ENCODE results near the gene GATA2.

The GATA2 gene

DNA sequence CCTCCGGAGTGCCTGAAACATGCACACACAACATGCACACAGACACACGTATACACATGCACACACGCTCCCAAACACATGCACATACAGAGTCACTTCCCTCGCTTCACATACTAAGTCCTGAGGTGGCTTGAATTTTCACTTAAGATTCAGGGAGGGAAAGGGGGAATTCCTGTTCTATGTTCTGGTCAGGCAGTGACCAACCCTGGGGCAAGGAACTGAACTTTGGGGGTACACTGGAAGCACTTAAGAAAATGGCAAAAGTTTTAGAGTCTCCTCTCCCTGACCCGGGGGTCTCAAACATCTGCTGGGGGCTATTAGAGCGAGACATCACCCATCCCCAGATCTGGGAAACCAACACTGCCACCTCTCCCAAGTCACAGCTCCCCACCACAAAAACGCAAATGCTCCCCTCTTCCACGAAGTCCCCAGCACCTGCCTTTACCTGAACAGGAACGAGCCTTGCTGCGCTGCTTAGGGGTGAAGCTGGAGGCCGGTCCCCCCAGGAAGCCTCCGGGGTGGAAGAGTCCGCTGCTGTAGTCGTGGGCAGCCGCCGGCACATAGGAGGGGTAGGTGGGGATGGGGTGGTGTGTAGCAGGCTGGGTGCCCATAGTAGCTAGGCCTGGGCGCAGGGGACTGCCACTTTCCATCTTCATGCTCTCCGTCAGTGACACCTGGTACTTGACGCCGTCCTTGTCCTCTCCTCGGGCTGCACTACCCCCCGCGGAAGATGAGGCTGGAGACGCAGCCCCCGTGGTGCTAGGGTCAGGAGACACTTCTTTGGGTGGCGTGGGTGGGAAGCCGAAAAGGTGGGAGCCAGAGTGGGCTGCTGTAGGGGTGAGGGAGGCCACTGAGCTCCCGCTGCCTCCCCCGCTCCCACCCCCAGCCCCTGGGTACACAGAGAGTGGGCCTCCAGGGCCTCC is 7.5 kb downstream of the GATA2 start:
- Histone ChIP-seq H3K4me2 (ENCODE audit: low read depth, low read length, poor library complexity, severe bottlenecking) (peak overlapping the region; percentile 94), H3K9ac (ENCODE audit: low read depth, low read length, poor library complexity, severe bottlenecking) (peak overlapping the region; percentile 98), H3K79me2 (ENCODE audit: insufficient read depth, low read length) (peaks cover 64% of the 10 kb centered on the region), H3K27me3 (ENCODE audit: insufficient read depth, low read length, poor library complexity, severe bottlenecking) (no peaks in the 10 kb centered on the region), H3K9me3 (ENCODE audit: insufficient read depth, low read depth, low read length) (no peaks in the 10 kb centered on the region), H3F3A (ENCODE audit: low read depth) (peaks cover 15% of the 10 kb centered on the region), H3K4me1 (ENCODE audit: insufficient read depth, low read length, poor library complexity, severe bottlenecking) (peaks cover 51% of the 10 kb centered on the region), H3K4me3 (ENCODE audit: low read length, poor library complexity, severe bottlenecking) (peak overlapping the region; percentile 85), H3K9me2 (replicated peaks; ENCODE audit: low read depth, low read length) (no peaks in the 10 kb centered on the region), H4K20me1 (ENCODE audit: insufficient read depth, low read length, poor library complexity, severe bottlenecking) (no peaks in the 10 kb centered on the region), H3K36me3 (ENCODE audit: insufficient read depth, low read length) (peaks cover 5% of the 10 kb centered on the region; the same call in 1 of the 2 replicates), H2AFZ (ENCODE audit: low read length) (no peak overlapping the region)
- TF ChIP-seq CTCF (conservative IDR thresholded peaks at IDR 0.05; ENCODE audit: low read length), result no peak
- no peak for TF ChIP-seq EZH2phosphoT487 (IDR thresholded peaks at IDR 0.05; ENCODE audit: borderline replicate concordance)

DNA sequence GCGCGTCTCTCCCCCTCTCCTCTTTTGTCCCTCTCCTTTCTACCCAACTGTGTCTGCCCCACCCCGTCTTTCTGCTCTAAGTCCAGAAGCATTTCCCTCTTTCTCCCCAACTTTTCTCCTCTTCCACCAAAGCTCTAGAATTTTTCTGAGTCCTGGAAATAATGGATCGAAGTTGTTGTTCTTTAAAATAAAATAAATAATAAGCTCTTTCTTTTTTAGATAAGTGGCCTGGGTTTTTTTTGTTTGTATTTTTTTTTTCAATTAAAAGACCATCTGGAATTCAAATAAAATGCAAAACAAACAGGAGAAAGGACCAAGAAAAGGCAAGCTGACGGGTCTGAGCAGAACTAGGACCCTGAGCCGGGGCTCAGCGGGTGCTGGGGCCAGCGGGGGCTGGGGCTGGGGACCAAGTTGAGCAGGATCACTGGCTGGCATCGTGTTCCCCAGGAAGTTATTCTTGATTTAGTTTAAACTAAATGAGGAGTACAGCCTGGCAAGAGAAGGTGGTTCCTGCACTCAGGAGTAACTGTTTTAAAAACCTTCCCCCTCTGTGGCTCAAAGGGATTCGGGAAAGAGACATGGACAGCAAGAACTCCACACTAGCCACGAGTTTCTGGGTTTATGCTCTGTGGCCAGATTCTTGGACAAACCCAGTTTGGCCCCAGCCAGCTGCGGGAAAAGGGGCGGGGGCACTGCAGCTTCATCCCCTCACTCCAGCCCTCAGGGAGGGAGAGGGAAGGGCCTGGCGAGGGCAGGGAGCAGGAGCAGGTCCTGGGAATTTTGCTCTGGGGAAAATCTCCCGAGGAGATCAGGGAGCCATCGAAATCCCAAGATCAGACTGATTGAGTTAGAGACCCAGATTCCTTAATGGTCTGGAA is 8.4 kb downstream of the GATA2 start:
- Histone ChIP-seq H3K9me2 (replicated peaks; ENCODE audit: low read depth, low read length) (no peaks in the 10 kb centered on the region), H3F3A (ENCODE audit: low read depth) (peaks cover 15% of the 10 kb centered on the region), H2AFZ (ENCODE audit: low read length) (peak overlapping the region; percentile 3; the same call in 1 of the 2 replicates), H3K4me2 (ENCODE audit: low read depth, low read length, poor library complexity, severe bottlenecking) (peak overlapping the region; percentile 94), H3K9ac (ENCODE audit: low read depth, low read length, poor library complexity, severe bottlenecking) (peak overlapping the region; percentile 98), H3K27me3 (ENCODE audit: insufficient read depth, low read length, poor library complexity, severe bottlenecking) (no peaks in the 10 kb centered on the region), H3K9me3 (ENCODE audit: insufficient read depth, low read depth, low read length) (no peaks in the 10 kb centered on the region), H3K4me1 (ENCODE audit: insufficient read depth, low read length, poor library complexity, severe bottlenecking) (peaks cover 51% of the 10 kb centered on the region), H3K36me3 (ENCODE audit: insufficient read depth, low read length) (peaks cover 8% of the 10 kb centered on the region; the same call in 1 of the 2 replicates), H4K20me1 (ENCODE audit: insufficient read depth, low read length, poor library complexity, severe bottlenecking) (no peaks in the 10 kb centered on the region), H3K4me3 (ENCODE audit: low read length, poor library complexity, severe bottlenecking) (peak overlapping the region; percentile 85), H3K79me2 (ENCODE audit: insufficient read depth, low read length) (peaks cover 72% of the 10 kb centered on the region)
- TF ChIP-seq CTCF (conservative IDR thresholded peaks at IDR 0.05; ENCODE audit: low read length) (no peak), EZH2phosphoT487 (IDR thresholded peaks at IDR 0.05; ENCODE audit: borderline replicate concordance) (no peak)

- Histone ChIP-seq H3K27me3 (ENCODE audit: insufficient read depth, low read length, poor library complexity, severe bottlenecking) (no peaks in the 10 kb centered on the region), H3K9me3 (ENCODE audit: insufficient read depth, low read depth, low read length) (no peaks in the 10 kb centered on the region), H3K36me3 (ENCODE audit: insufficient read depth, low read length) (peaks cover 8% of the 10 kb centered on the region; the same call in 1 of the 2 replicates), H3K9ac (ENCODE audit: low read depth, low read length, poor library complexity, severe bottlenecking) (peak overlapping the region; percentile 98), H3K9me2 (replicated peaks; ENCODE audit: low read depth, low read length) (no peaks in the 10 kb centered on the region), H2AFZ (ENCODE audit: low read length) (peak overlapping the region; percentile 3; the same call in 1 of the 2 replicates), H3K79me2 (ENCODE audit: insufficient read depth, low read length) (peaks cover 75% of the 10 kb centered on the region), H3K4me1 (ENCODE audit: insufficient read depth, low read length, poor library complexity, severe bottlenecking) (peaks cover 51% of the 10 kb centered on the region), H3F3A (ENCODE audit: low read depth) (peaks cover 15% of the 10 kb centered on the region), H4K20me1 (ENCODE audit: insufficient read depth, low read length, poor library complexity, severe bottlenecking) (no peaks in the 10 kb centered on the region), H3K4me2 (ENCODE audit: low read depth, low read length, poor library complexity, severe bottlenecking) (peak overlapping the region; percentile 94), H3K4me3 (ENCODE audit: low read length, poor library complexity, severe bottlenecking) (peak overlapping the region; percentile 85)
- no peak for TF ChIP-seq EZH2phosphoT487 (IDR thresholded peaks at IDR 0.05; ENCODE audit: borderline replicate concordance)
- TF ChIP-seq CTCF (conservative IDR thresholded peaks at IDR 0.05; ENCODE audit: low read length), result no peak
Observed at GRCh38 chr3:128483657-128484403, 9.2 kb downstream of the GATA2 start.

Measured in Loucy (cell line).